Astrocyte of the hippocampus (primary cell): ENCODE measurements around the gene AUTS2.
A peak's percentile ranks its signal among the peaks of the same experiment; 100 is the strongest.
"Not testable (repeated sequence)": the region's sequence is repeated elsewhere in the genome, so short reads cannot be mapped to it uniquely, and the experiment has no call there.

ENCODE experiments used
- DNase-seq: peaks from one replicate; pipeline ENCODE4 v3.0.0; 2011; ENCODE audit warnings: low read depth, low spot score

The AUTS2 gene

DNA sequence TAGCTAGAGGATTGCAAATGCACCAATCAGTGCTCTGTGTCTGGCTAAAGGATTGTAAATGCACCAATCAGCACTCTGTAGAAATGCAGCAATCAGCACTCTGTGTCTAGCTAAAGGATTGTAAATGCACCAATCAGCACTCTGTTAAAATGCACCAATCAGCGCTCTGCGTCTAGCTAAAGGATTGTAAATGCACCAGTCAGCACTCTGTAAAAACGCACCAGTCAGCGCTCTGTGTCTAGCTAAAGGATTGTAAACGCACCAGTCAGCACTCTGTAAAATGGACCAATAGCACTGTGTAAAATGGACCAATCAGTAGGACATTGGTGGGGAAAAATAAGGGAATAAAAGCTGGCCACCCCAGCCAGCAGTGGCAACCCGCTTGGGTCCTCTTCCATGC, 187.9 kb downstream of the AUTS2 start:
- DNase-seq, result not testable (repeated sequence)

DNA sequence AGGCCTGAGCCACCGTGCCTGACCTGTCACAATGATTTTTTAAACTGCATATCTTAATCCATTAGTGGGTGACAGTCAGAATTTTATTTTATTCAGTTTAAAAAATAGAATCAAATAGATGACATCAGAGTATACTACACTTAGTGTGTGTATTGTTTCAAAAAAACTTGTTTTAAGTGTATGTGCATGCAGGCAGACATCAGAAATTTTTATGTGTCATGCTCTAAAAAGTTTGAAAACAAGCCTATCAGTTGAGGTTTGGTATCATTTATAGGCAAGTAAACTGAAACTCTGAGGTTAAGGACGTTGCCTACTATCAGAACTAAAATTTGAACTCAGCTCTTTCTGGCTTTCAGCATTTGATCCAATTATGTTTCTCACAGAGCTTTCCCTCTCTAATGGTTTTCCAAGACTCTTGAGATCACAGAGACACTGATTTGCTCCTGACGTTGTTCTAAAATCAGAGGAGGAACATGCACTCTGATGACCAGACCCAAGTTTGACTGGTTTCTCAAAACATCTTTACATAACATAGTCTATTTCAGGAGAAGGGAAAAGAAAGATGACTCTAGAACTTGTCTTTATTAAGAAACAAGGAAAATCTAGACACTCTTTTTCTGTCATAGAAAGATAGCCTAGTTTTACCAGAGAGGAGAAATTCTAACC, 188.6 kb downstream of the AUTS2 start:
- no peak for DNase-seq

DNA sequence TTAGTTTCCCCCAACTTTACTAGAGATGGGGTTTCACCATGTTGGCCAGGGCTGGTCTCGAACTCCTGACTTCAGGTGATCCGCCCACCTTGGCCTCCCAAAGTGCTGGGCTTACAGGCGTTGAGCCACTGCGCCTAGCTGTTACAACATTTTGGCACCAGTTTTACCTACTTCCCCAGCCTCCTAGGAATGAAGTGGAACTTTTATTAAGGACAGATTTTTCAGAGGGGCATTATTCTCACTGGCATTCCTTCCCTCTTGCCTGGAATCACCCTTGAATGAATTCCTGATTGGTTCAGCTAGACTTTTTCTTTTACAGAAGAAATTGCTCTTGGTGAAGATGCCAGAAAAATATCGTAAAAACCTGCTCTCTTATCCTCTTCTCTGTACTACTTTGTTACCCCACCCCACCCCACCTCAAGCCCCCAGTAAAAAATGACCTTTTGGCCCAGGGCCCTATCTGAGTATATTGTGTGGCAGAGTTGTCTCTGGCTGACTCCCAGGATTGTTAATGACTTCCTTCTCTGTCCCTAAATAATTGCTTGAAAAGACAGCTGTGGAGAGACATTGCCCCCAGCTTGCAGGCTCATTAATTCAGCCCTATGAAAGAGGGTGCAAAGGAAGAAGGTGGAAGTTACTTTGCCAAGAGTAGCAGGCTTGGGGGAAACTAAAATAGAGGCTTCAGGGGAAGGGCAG, 189.6 kb downstream of the AUTS2 start:
- peak; percentile 33 for DNase-seq

DNA sequence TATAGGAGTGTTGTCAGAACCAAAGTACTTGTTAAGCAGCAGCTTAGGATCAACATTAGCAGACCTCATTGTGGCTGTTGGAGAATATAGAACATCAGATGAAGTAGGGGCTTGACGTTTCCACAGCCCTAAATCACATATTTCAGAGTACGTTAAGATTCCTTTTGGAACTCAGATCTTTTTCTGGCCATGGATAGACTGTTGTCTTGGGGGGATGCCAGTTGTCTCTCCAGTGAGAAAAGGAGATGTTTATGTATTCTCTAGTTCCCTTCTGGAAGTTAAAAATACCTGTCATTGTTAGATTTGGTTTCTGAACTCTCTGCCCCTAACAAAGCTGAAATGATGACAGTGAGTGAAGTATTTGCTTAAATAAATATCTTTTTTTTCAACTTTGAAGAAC, 191.3 kb downstream of the AUTS2 start:
- DNase-seq, result no peak

DNA sequence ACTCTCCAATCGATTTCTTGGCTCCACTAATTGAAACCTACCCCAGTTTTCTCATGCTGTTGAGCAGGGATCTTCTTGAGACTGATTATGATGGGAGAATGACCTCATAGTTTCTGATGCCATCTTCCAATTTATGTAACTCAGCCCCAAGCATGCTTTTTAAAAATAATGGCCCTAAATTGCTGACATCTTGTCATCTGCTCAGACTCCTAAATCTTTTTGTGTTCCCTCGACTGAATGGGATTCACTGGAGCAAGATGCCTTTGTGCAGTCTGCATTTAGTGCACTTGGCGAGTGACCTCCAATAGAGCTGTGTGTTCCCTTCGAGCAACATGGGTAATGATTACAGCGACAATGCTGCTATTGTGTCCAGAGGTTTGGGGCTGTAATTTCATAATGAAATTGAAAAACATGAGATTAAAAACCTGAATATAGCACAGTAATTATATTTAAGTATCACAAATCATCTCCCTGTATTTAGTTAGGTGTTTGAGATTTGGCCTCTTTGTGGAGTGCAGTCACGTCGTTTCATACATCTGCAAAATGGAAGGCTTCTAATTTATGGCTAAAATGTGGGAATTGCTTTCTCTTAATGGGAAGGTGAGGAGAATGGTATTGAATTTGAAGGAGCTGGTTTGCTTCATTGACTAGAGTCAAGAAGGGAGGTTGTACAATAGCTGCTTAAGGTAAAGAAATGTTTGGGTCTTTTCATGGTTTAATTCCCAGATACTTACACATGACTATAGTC, 192.9 kb downstream of the AUTS2 start:
- DNase-seq, result no peak

DNA sequence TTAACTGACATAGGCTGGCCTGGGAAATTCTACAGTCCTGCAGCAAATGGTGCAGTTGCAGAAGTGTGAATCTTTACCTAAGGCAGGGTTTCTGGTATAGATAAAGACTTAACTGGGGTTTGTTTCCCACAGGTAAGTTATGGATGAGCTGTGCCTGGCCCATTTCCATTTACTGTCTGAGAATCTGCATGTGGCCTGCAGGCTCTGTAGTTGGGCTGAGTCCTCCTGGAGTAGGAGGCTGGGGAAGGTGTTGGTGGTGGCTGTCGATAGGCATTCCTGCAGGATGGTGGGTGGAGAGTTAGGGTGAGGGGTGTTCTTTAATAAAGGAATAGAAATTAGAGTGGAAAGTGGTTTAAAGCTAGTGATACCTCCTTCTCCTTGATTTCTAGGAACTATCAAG, 193.5 kb downstream of the AUTS2 start:
- DNase-seq, result no peak

DNA sequence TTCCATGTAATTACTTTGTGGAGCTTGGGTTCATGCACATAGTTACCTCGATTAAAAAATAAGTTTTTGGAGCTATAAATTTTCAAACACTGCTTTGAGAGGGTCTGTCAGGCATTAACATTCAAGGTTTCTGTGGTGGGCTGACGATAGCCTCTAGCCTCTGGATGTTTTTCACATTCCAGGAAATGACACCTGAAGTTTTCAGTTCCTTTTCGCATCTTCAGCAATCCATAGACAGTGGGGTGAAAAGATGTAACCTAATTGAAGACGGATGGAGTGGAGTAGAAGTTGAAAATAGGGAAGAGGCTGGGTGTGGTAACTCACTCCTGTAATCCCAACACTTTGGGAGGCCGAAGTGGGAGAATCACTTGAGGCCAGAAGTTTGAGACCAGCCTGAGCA, 197.7 kb downstream of the AUTS2 start:
- no peak for DNase-seq

DNA sequence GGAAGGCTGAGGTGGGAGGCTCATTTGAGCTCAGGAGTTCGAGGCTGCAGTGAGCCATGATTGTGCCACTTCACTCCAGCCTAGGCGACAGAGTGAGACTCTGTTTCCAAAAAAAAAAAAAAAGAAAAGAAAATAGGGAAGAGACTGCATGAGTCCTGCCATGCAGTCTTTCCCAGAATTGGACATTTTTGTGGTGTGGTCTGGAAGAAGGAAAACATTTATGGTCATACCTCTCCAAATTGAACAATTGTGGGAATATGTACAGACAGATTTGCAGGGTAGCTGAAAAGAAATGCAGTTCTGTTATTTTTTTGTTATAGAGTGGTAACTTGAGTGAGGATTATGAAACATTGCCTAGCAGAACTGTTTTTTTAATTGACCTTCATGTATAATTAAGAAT, 198.1 kb downstream of the AUTS2 start:
- DNase-seq, result peak; percentile 45

DNA sequence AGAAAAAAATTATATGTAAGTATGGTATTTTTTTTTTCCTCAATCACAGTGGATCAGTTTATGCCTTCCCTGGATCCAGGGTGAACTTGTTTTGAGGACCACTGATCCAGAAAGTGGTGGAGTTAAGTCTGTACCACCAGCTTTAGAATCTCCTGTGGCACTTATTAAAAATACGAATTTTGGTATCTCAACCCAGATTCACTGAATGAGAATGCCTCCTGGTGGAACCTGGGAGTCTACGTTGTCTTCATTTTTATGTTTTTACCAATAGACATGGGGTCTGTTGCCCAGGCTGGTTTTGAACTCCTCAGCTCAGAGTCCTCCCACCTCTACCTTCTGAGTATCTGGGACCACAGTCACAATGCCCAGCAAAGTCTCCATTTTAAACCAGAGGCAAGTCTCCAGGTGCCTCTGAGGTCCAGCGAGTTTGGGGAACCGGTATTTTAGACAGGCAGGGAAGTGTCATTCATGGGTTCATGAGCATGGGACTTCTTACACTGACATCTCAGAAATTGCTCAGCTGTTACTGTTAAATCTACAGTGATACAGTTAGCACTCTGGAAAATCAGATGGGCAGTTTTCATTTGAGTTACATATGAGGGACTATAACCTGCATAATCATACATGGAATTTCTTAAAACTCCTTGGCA, 200.9 kb downstream of the AUTS2 start:
- DNase-seq, result no peak

DNA sequence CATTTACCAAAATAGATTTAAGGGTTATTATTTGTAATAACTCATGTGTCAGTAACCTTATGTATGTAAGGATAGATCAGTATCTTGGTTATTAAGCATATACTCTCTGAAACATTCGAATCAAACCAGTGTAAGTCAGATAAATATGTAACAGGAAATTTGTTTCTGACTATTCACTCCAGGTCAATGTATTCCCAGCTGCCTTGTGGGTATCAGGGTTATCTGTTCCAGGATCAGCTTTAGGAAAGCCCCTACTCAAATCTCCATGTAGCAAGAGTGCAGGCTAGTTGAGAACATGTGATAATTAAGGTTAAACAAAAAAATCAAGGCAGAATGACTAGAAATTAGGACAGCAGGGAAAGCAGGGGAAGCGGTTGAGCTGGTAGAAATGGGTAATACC, 201.7 kb downstream of the AUTS2 start:
- no peak for DNase-seq

DNA sequence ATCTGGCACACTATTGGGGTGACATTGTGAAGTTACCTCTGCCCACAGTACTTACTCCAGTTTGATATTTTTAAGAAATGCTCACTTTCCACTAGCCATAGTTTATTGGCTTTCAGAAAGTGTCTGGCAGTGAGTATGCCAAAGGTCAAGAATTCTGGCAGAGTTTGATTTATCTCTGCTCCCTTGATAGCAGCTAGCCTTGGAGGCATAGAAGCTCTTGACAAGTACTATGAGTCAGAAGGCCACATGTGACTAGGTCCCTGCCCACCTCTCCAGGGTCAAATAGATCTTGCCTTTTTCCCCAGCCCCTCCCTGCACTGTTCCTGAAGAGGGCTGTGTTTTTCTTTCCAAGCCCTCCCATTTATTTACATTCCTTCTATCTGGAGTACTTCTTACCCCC, 202.2 kb downstream of the AUTS2 start:
- peak; percentile 22 for DNase-seq

DNA sequence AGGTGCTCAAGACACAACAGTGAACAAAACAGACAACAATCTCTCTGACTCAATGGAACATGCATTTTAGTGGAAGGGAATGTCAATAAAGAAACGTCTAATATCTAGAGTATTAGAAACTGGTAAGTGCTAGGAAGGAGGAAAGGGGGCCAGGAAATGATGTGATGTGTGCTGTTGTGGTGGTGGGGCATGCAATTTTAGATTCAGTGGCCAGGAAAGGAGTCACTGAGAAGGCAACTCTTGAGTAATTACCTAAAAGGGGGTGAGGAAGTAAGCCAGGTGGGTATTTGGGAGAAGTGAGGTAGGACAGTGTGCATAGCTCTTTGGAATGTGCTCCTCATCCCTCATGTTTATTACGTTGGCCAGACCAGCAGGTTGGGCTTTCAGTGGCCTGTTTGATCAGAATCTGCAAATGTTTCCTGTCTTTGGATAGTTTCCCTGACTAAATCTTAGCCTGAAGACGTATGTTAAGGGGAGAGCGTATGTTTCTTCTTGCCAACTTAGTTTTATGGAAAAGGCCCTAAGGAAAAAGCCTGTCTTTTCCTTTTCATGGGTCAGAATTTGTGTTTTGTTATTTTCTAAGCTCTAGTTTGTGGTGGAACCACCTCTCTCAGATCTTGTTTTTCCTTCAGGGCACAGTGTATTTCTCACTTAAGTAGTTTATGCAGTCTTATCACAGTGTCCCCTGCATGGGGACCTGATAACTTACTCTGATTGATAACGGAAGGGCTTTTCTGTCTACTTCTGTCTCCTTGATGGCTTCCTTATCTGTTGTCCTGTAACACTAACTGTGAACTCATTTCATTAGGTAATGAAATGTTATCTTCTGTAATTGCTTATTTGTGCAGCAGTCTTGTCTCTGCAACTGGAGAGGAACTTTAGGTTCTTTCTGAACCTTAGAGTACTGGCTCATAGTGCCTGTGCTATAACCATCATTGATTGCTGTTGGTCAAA, 203.7 kb downstream of the AUTS2 start:
- no peak for DNase-seq

DNA sequence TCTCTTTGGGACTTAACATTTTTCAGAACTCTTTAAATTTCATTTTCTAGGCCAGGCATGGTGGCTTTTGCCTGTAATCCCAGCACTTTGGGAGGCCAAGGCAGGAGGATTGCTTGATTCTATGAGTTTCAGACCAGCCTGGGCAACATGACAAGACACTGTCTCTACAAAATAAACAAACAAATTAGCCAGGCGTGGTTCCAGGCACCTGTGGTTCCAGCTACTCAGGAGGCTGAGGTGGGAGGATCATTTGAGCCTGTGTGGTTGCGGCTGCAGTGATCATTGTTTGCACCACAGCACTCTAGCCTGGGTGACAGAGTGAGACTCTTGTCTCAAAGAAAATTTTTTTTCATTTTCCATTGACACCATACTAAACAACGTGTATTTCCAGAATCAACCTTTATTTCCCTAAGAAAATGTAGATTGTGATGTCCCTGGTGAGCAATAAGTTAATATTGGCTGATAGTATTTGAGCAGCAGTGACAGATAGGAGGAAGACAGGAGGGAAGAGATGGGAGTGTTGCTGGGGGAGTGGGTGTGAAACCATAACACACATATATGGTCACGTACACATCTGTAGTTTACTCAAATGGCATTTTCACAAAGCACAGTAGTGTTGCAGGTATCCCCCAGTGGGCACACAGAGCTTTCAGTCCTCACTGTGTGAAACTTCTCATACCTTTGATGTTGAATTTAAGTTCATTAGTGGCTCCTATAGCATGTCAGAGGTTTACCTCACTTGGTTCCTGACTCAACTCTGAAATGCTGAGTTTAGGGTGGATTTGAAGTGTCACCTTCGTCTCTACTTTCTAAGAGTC, 205.6 kb downstream of the AUTS2 start:
- no peak for DNase-seq

DNA sequence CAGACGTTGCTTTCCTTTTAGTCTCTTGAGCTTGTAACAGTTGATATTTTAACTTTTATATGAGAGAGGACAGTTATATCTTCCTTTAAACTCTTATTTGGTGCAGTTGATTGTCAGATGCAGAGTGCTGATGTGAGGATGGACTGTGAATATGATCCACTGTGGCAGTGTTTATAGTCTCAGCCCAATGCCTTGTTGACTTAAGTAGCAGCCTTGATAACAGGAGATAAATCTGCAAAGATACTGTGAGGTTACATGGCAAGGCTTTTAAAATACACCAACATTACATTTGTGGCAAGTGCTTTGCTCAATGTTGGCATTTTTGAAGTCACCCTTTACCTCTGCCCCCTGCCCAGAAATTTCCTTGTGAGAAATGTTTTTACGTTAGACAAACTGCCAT, 206.7 kb downstream of the AUTS2 start:
- no peak for DNase-seq

DNA sequence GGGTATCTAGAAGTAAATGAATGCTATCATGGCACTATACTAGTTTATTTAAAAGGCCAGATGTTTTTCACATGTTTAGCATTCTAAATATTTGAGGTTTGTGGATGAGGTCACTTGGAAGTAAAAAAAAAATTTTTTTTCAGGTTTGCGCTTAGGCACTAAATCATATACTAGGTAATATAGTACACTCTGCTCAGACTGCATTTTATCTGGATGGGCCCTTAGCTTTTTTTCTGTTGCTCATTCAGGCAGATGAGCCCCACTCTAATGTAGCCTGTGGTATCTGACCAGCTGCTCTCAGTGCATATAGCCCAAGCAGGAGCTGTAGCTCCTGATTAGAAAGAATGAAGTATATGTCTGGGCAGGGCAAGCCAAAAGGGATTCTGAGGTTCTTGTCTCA, 210.1 kb downstream of the AUTS2 start:
- no peak for DNase-seq

DNA sequence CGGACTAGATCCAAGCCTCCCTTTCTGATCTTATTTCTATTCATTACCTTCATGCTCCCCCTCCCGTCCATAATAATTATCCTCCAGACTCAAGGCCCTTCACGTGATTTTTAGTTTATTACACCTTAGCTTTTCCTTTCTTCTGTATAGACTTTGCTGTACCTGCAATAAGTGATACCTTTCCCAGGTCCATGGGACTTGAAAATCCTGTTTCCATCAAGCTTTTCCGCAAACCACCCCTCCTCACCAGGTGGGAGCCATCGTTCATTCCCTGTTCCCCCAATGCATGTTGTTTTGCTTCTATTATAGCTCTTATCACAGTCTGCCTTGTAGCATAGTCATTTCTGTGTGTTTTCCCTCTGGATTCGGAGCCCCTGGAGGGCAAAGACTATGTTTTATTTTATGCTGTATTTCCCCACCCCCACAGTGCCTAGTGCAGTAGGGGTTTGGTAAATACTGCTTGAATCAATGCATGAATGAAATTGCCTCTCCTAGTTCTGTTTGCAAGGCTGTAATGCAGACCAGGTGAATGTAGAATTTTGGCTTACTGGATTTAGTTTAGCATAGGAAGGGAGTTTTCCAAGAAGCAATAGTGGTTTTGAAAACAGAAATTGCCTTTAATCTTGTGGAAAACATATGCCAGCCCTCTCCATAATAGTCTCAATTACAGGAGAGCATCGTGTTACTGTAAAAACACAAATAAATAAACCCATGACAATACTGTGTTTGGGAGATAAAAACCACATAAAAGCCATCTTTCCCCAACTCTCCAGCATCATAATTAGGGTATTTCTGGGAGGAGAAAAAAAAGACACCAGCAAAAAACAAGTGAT, 213.4 kb downstream of the AUTS2 start:
- DNase-seq, result no peak

DNA sequence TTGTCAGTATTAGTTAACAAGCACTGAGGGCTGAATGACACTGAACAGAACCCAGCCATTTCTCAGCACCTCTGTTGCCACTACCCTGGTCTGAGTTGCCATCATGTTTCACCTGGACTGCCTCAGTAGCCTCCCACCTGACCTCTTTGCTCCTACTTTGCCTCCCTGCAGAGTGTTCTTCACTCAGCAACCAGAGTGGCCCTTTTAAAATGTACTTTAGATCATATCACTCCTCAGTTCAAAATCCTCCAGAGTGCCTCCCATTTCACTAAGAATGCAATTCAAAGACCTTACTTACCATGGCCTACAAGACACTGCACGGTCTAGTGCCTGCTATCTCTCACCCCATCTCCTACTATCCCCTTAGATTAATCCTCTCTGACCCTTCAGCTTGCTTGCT, 214.5 kb downstream of the AUTS2 start:
- no peak for DNase-seq

DNA sequence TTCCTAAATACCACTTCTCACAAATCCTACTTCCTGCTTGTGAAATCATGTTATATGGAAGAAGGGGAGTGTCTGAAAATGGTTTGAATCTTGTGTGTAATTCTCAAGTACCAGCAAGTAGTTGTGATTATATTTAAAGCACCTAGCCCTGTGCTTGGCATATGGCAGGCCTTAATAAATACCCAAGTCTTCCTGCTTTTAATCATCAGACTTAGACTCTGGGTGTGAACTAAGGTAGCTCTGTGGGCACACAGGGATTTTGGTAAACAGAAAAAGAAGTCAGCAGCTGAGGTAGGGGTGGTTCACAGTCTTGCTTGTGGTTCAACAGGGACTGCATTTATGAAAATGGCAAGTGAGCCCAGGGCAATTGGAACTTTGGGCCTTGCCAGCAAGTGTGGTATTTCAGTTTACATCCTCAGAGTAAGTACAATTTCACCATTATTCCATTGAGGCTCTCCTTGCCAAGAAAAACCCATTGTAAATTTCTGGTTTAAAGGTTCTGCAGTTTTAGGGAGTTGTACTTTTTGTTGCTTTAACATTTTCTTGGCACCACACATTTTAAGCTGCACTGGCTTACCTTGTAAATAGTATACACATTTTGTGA, 215.5 kb downstream of the AUTS2 start:
- DNase-seq, result peak; percentile 56

DNA sequence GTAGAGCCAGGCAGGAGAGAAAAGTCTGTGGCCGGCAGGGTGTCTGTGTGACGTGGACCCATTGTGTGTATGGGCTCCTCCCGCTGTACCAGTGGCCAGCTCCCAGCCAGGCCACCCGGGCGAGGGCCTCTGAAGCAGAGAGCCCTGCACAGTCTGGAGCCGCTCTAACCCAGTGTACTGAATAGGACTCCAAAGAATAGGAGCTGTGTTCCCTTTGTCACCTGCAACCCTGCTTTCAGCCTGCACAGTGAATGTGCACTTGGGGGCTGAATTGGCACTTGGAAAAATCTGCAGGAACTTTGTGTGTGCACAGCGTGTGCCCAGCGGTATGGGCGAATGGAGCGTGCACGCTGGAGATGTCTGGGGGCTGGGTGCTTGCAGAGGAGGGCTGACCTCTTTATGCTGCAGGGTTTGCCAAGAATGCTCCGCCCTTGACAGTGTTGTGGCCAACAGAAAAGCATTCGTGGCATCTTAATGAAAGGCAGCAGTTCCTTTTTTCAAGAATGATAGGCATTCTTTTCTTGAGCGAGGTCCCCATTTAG, 216.2 kb downstream of the AUTS2 start:
- peak; percentile 86 for DNase-seq
